ENCODE measurements around the gene RAB17.
A peak's percentile ranks its signal among the peaks of the same experiment; 100 is the strongest.
"Not testable (repeated sequence)": the region's sequence is repeated elsewhere in the genome, so short reads cannot be mapped to it uniquely, and the experiment has no call there.

RAB17 gene

GRCh38 chr2:237623428-237624403, 33.2 kb upstream of the RAB17 start:
- DNase-seq = no peak

GRCh38 chr2:237618449-237618848, 27.9 kb upstream of the RAB17 start:
- DNase-seq = no peak

GRCh38 chr2:237617587-237617982, 27.1 kb upstream of the RAB17 start:
- no peak for DNase-seq

GRCh38 chr2:237616734-237617586, 26.4 kb upstream of the RAB17 start:
- no peak for DNase-seq

GRCh38 chr2:237616373-237616733, 25.8 kb upstream of the RAB17 start:
- no peak for DNase-seq

GRCh38 chr2:237615631-237616249, 25.2 kb upstream of the RAB17 start:
- no peak for DNase-seq

GRCh38 chr2:237614151-237614720, 23.7 kb upstream of the RAB17 start:
- no peak for DNase-seq

GRCh38 chr2:237613679-237614078, 23.1 kb upstream of the RAB17 start:
- DNase-seq = no peak

GRCh38 chr2:237612527-237613357, 22.2 kb upstream of the RAB17 start:
- DNase-seq = no peak

- DNase-seq = not testable (repeated sequence)
These were observed 16.0 kb upstream of the RAB17 start for GRCh38 chr2:237606522-237606921.

- no peak for DNase-seq
These were observed 14.4 kb upstream of the RAB17 start for GRCh38 chr2:237604960-237605359.

- DNase-seq = no peak
These were observed 13.9 kb upstream of the RAB17 start for GRCh38 chr2:237604391-237604790.

- DNase-seq = peak; percentile 34
These were observed 13.3 kb upstream of the RAB17 start for GRCh38 chr2:237603718-237604362.

- DNase-seq = no peak
These were observed 12.6 kb upstream of the RAB17 start for GRCh38 chr2:237603049-237603717.

GRCh38 chr2:237602409-237602808, 11.9 kb upstream of the RAB17 start:
- no peak for DNase-seq

GRCh38 chr2:237601453-237602116, 11.1 kb upstream of the RAB17 start:
- no peak for DNase-seq

- no peak for DNase-seq
These were observed 9.8 kb upstream of the RAB17 start for GRCh38 chr2:237600205-237600846.

- no peak for DNase-seq
These were observed 9.1 kb upstream of the RAB17 start for GRCh38 chr2:237599465-237600110.
